K562 (cell line): Measurements from ENCODE around the gene ATP5ME. TPM values are rescaled to one million over a fixed set of nuclear protein-coding genes. Genes with fewer than 3 reads are reported as not detected.

Experiments used
- ATF3 ChIP-seq, 2 experiments: fragments of 450-650 bp in 1 of 2; sonication (generic) in 1 of 2; formaldehyde crosslinking in 1 of 2; IDR thresholded peaks in 1 of 2; conservative IDR thresholded peaks in 1 of 2; 2 replicates each; pipeline versions ENCODE4 v1.6.1 to v1.8.1; 2016 to 2023; ENCODE audit warnings: mild to moderate bottlenecking in 2 of 2, moderate library complexity in 2 of 2, inconsistent platforms in 1 of 2, missing genetic modification reagents in 1 of 2
- CREB1 ChIP-seq, 2 experiments: sonication (generic) in 1 of 2; formaldehyde crosslinking in 1 of 2; IDR thresholded peaks; 2 replicates each; pipeline versions ENCODE4 v1.6.1 to v1.8.0; 2012 to 2022; ENCODE audit warnings: inconsistent platforms in 1 of 2, mild to moderate bottlenecking in 1 of 2, missing genetic modification reagents in 1 of 2, moderate library complexity in 1 of 2
- DEAF1 ChIP-seq: fragments of 450-650 bp; formaldehyde crosslinking; IDR thresholded peaks from 2 replicates; pipeline ENCODE4 v1.4.0; 2020; ENCODE audit warnings: mild to moderate bottlenecking, moderate library complexity
- ESRRA ChIP-seq: fragments of 450-650 bp; IDR thresholded peaks from 2 replicates; pipeline ENCODE4 v1.6.1; 2014; ENCODE audit warnings: low read depth, mild to moderate bottlenecking, moderate library complexity, borderline replicate concordance
- GABPB1 ChIP-seq: sonication (generic); formaldehyde crosslinking; IDR thresholded peaks from 2 replicates; pipeline ENCODE4 v1.8.0; 2022; ENCODE audit warnings: mild to moderate bottlenecking, missing genetic modification reagents
- HCFC1 ChIP-seq: IDR thresholded peaks from 2 replicates; pipeline ENCODE4 v1.6.1; 2012; ENCODE audit warnings: low read depth, low read length, improper control_type of control experiment
- HDAC1 ChIP-seq, 2 experiments: fragments of 450-650 bp; IDR thresholded peaks; 2 replicates each; pipeline ENCODE4 v1.6.1; 2016 to 2017; ENCODE audit warnings: inconsistent platforms in 1 of 2, mild to moderate bottlenecking in 1 of 2, moderate library complexity in 1 of 2
- KLF13 ChIP-seq: fragments of 450-650 bp; IDR thresholded peaks from 2 replicates; pipeline ENCODE4 v1.6.1; 2016; ENCODE audit warnings: missing genetic modification characterization, low read depth, mild to moderate bottlenecking, missing compliant biosample characterization, moderate library complexity, borderline replicate concordance
- NFE2 ChIP-seq: IDR thresholded peaks from 2 replicates; pipeline ENCODE4 v1.6.1; 2014; ENCODE audit warnings: antibody characterized with exemption, low read depth
- NFIC ChIP-seq: fragments of 450-650 bp; IDR thresholded peaks from 2 replicates; pipeline ENCODE4 v1.6.1; 2017; ENCODE audit warnings: mild to moderate bottlenecking, inconsistent platforms
- NRF1 ChIP-seq, 2 experiments: fragments of 450-650 bp; IDR thresholded peaks in 1 of 2; conservative IDR thresholded peaks in 1 of 2; 2 replicates each; pipeline ENCODE4 v1.6.1; 2014; ENCODE audit warnings: mild to moderate bottlenecking in 2 of 2
- SMARCA4 ChIP-seq: fragments of 450-650 bp; IDR thresholded peaks from 2 replicates; pipeline ENCODE4 v1.6.1; 2016
- SP1 ChIP-seq: sonication (generic); formaldehyde crosslinking; IDR thresholded peaks from 2 replicates; pipeline ENCODE4 v1.8.1; 2022; ENCODE audit warnings: mild to moderate bottlenecking, missing genetic modification reagents
- TAF7 ChIP-seq: fragments of 450-650 bp; IDR thresholded peaks from 2 replicates; pipeline ENCODE4 v1.6.1; 2016; ENCODE audit warnings: missing genetic modification characterization, missing compliant biosample characterization
- TEAD1 ChIP-seq, 2 experiments: fragments of 450-650 bp in 1 of 2; sonication (generic) in 1 of 2; formaldehyde crosslinking; IDR thresholded peaks; 2 replicates each; pipeline versions ENCODE4 v1.4.0 to v1.8.0; 2020 to 2022; ENCODE audit warnings: mild to moderate bottlenecking in 2 of 2, missing genetic modification reagents in 1 of 2
- XRCC5 ChIP-seq: fragments of 200-400 bp; formaldehyde crosslinking; IDR thresholded peaks from 2 replicates; pipeline ENCODE4 v1.6.1; 2017; ENCODE audit warnings: low read depth, mild to moderate bottlenecking, low read length
- ZNF75A ChIP-seq: fragments of 450-650 bp; formaldehyde crosslinking; IDR thresholded peaks from 2 replicates; pipeline ENCODE4 v1.4.0; 2020; ENCODE audit warnings: mild to moderate bottlenecking
- polyA plus RNA-seq, 8 experiments: library from polyadenylated mRNA; depleted of rRNA in 4 of 8; stranded (reverse) in 5 of 8; unstranded in 3 of 8; fragments of >200 nt; fragmentation: Nextera tagmentation in 2 of 8; fragmentation: Illumina TruSeq in 1 of 8; extraction: Ambion mirVana in 2 of 8; extraction: Trizol in 1 of 8; gene quantifications; 2 replicates each; pipeline versions ENCODE4 v1.2.1 to v1.2.3, GENCODE V29; 2011 to 2014; ENCODE audit warnings: inconsistent platforms in 1 of 8, missing spikeins in 1 of 8
- total RNA-seq, 7 experiments: library from RNA; depleted of rRNA in 6 of 7; stranded (reverse); fragments of >200 nt in 6 of 7; fragmentation: Illumina TruSeq in 2 of 7; extraction: Trizol in 2 of 7; gene quantifications; 2 replicates each; pipeline versions ENCODE4 v1.2.1 to v1.2.3, GENCODE V29; 2011 to 2021; ENCODE audit warnings: low replicate concordance in 1 of 7
- TF ChIP-seq, protein P1 (sequence below): fragments of 250-450 bp; sonication (Bioruptor Pico); IDR thresholded peaks from 2 replicates; pipeline ENCODE4 v1.5.0; 2020; ENCODE audit warnings: mild to moderate bottlenecking
- TF ChIP-seq, protein P2 (sequence below), 2 experiments: fragments of 250-450 bp in 1 of 2; fragments of 450-650 bp in 1 of 2; sonication (Bioruptor Pico) in 1 of 2; IDR thresholded peaks; 2 replicates each; pipeline versions ENCODE4 v1.6.1 to v1.8.0; 2016 to 2021; ENCODE audit warnings: mild to moderate bottlenecking in 2 of 2, moderate library complexity in 2 of 2, missing compliant biosample characterization in 1 of 2, missing genetic modification characterization in 1 of 2

ATP5ME gene
- total and polyA plus RNA-seq, 9 of the 15 experiments (the other 6 are each of a cell fraction or from before 2014, with no cell fraction given), result 509 to 2,480 (median 887) TPM

GRCh38 chr4:683982-684622, 10.0 kb upstream of the ATP5ME start (continued):
- TF ChIP-seq, protein P1, sequence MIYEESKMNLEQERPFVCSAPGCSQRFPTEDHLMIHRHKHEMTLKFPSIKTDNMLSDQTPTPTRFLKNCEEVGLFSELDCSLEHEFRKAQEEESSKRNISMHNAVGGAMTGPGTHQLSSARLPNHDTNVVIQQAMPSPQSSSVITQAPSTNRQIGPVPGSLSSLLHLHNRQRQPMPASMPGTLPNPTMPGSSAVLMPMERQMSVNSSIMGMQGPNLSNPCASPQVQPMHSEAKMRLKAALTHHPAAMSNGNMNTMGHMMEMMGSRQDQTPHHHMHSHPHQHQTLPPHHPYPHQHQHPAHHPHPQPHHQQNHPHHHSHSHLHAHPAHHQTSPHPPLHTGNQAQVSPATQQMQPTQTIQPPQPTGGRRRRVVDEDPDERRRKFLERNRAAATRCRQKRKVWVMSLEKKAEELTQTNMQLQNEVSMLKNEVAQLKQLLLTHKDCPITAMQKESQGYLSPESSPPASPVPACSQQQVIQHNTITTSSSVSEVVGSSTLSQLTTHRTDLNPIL (CRISPR knock-in tag), result no peak
- peak in 1 of 2 experiments; percentile 54; a peak in 1 of 4 replicates for TF ChIP-seq TEAD1 (CRISPR knock-in tag; IDR thresholded peaks at IDR 0.05)
- TF ChIP-seq DEAF1 (CRISPR knock-in tag), result no peak
- no peak; the same call in 1 of the 2 replicates for TF ChIP-seq XRCC5
- no peak for TF ChIP-seq GABPB1
- peak; percentile 19; the same call in 1 of the 2 replicates for TF ChIP-seq NFIC
- peak; percentile 52; the same call in 1 of the 2 replicates for TF ChIP-seq SMARCA4
- no peak for TF ChIP-seq NFE2
- TF ChIP-seq, protein P2, sequence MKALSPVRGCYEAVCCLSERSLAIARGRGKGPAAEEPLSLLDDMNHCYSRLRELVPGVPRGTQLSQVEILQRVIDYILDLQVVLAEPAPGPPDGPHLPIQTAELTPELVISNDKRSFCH (CRISPR knock-in tag; IDR thresholded peaks at IDR 0.05), result no peak
- TF ChIP-seq, protein P2 (tag; IDR thresholded peaks at IDR 0.05), result 0 out of 2 replicates have a peak, but pooled peaks have one; percentile 33
- TF ChIP-seq SP1 (CRISPR knock-in tag), result peak; percentile 76
- peak; percentile 59; the same call in 1 of the 2 replicates for TF ChIP-seq ESRRA
- no peak; the same call in 1 of the 2 replicates for TF ChIP-seq KLF13 (tag)
- peak in 1 of 2 experiments; percentile 46; a peak in 1 of 4 replicates for TF ChIP-seq HDAC1 (IDR thresholded peaks at IDR 0.05)
- peak; percentile 35; the same call in 1 of the 2 replicates for TF ChIP-seq HCFC1
- no peak for TF ChIP-seq TAF7 (tag)
- TF ChIP-seq CREB1 (IDR thresholded peaks at IDR 0.05), result 0 out of 2 replicates have a peak, but pooled peaks have one; percentile 23
- TF ChIP-seq CREB1 (CRISPR knock-in tag; IDR thresholded peaks at IDR 0.05), result peak; percentile 44; the same call in 1 of the 2 replicates
- TF ChIP-seq ATF3 (IDR thresholded peaks at IDR 0.05), result no peak
- TF ChIP-seq ATF3 (CRISPR knock-in tag; conservative IDR thresholded peaks at IDR 0.05), result no peak
- no peak for TF ChIP-seq ZNF75A (CRISPR knock-in tag)
- 0 out of 4 replicates have a peak, but pooled peaks of 1 of the 2 experiments have one; percentile 10 for TF ChIP-seq NRF1 (conservative IDR thresholded peaks at IDR 0.05 in 1 of 2, IDR thresholded peaks at IDR 0.05 in 1 of 2)
